Esophagus squamous epithelium (tissue), 4 donors: ENCODE measurements around the gene EPHA4.

Source experiments
- POLR2A ChIP-seq, 4 donors: fragments of 450-650 bp; IDR thresholded peaks; one replicate each; pipeline ENCODE4 v1.6.1; 2017; ENCODE audit warnings: antibody characterized with exemption in 4 of 4, mild to moderate bottlenecking in 4 of 4, moderate library complexity in 3 of 4
- TF ChIP-seq, protein P1 (sequence below), 6 experiments: fragments of 450-650 bp in 4 of 6; fragments of 200-600 bp in 2 of 6; sonication (generic) in 2 of 6; IDR thresholded peaks; one replicate each; pipeline ENCODE4 v1.5.1; 2016 to 2019; ENCODE audit warnings: antibody characterized with exemption in 6 of 6, mild to moderate bottlenecking in 4 of 6, moderate library complexity in 4 of 6

GRCh38 chr2:221377066-221377465 lies 195.0 kb downstream of the EPHA4 start:
- TF ChIP-seq, protein P1, sequence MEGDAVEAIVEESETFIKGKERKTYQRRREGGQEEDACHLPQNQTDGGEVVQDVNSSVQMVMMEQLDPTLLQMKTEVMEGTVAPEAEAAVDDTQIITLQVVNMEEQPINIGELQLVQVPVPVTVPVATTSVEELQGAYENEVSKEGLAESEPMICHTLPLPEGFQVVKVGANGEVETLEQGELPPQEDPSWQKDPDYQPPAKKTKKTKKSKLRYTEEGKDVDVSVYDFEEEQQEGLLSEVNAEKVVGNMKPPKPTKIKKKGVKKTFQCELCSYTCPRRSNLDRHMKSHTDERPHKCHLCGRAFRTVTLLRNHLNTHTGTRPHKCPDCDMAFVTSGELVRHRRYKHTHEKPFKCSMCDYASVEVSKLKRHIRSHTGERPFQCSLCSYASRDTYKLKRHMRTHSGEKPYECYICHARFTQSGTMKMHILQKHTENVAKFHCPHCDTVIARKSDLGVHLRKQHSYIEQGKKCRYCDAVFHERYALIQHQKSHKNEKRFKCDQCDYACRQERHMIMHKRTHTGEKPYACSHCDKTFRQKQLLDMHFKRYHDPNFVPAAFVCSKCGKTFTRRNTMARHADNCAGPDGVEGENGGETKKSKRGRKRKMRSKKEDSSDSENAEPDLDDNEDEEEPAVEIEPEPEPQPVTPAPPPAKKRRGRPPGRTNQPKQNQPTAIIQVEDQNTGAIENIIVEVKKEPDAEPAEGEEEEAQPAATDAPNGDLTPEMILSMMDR (IDR thresholded peaks at IDR 0.05) = no peak
- no peak for TF ChIP-seq POLR2A (IDR thresholded peaks at IDR 0.05)
